ENCODE results near the gene RBMY1A1.
"Not testable (repeated sequence)": the region's sequence is repeated elsewhere in the genome, so short reads cannot be mapped to it uniquely, and the experiment has no call there.

- TF ChIP-seq, protein P1, sequence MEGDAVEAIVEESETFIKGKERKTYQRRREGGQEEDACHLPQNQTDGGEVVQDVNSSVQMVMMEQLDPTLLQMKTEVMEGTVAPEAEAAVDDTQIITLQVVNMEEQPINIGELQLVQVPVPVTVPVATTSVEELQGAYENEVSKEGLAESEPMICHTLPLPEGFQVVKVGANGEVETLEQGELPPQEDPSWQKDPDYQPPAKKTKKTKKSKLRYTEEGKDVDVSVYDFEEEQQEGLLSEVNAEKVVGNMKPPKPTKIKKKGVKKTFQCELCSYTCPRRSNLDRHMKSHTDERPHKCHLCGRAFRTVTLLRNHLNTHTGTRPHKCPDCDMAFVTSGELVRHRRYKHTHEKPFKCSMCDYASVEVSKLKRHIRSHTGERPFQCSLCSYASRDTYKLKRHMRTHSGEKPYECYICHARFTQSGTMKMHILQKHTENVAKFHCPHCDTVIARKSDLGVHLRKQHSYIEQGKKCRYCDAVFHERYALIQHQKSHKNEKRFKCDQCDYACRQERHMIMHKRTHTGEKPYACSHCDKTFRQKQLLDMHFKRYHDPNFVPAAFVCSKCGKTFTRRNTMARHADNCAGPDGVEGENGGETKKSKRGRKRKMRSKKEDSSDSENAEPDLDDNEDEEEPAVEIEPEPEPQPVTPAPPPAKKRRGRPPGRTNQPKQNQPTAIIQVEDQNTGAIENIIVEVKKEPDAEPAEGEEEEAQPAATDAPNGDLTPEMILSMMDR (IDR thresholded peaks at IDR 0.05), result not testable (repeated sequence)
- TF ChIP-seq POLR2A (IDR thresholded peaks at IDR 0.05), result not testable (repeated sequence)
Observed at GRCh38 chrY:21559316-21559984, 24.8 kb downstream of the RBMY1A1 start.

All from tibial nerve (tissue), 3 donors.